HCT116 (cell line): ENCODE results near the gene FREY1.

Experiments
- EZH2 ChIP-seq: fragments of 200-600 bp; sonication (generic); IDR thresholded peaks from 2 replicates; pipeline ENCODE4 v1.6.1; 2017; ENCODE audit warnings: antibody characterized with exemption, mixed run types
- EZH2phosphoT487 ChIP-seq: fragments of 200-600 bp; IDR thresholded peaks from 2 replicates; pipeline ENCODE4 v1.6.1; 2018; ENCODE audit warnings: antibody characterized with exemption, borderline replicate concordance
- FOSL1 ChIP-seq: IDR thresholded peaks from 2 replicates; pipeline ENCODE4 v1.6.1; 2012; ENCODE audit warnings: low read depth
- JUND ChIP-seq: IDR thresholded peaks from 2 replicates; pipeline ENCODE4 v1.6.1; 2012
- POLR2A ChIP-seq: IDR thresholded peaks from 2 replicates; pipeline ENCODE4 v1.7.0; 2011; ENCODE audit warnings: borderline replicate concordance; ENCODE audit not compliant: insufficient read depth, insufficient read length; ENCODE audit errors: extremely low read depth
- POLR2AphosphoS5 ChIP-seq: IDR thresholded peaks from 2 replicates; pipeline ENCODE4 v1.6.1; 2011; ENCODE audit warnings: mild to moderate bottlenecking, low read depth, low read length, moderate library complexity
- SP1 ChIP-seq: IDR thresholded peaks from 2 replicates; pipeline ENCODE4 v1.6.1; 2012; ENCODE audit warnings: low read depth
- TF ChIP-seq, protein P1 (sequence below): IDR thresholded peaks from 2 replicates; pipeline ENCODE4 v1.6.1; 2012
- TF ChIP-seq, protein P2 (sequence below), 3 experiments: fragments of 200-600 bp in 1 of 3; sonication (generic) in 1 of 3; IDR thresholded peaks in 2 of 3; conservative IDR thresholded peaks in 1 of 3; 2 replicates each; pipeline ENCODE4 v1.5.1; 2012 to 2017; ENCODE audit warnings: low read depth in 2 of 3, low read length in 2 of 3, antibody characterized with exemption in 1 of 3, borderline replicate concordance in 1 of 3, control low read depth in 1 of 3, mild to moderate bottlenecking in 1 of 3, mixed read lengths in 1 of 3, mixed run types in 1 of 3, moderate library complexity in 1 of 3; ENCODE audit not compliant: insufficient read depth in 1 of 3

DNA sequence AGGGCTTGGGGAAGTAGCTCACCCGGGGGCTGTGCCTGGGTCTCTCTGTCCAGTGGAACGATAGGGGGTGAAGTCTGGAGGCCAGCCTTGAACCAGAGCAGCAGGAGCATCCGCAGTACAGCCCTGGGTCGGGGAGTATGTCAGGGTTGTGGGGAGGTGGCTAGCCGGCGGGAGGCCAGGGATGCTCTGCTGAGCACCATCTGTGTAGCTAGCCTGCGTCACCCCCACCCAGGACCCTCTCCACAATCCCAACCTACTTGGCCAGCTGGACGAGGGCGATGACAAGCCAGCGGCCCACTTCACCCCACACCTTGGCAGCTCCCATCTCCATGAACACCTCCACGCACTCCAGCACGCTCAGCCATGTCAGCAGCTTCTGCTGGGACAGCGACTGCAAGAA, 8.4 kb upstream of the FREY1 start:
- TF ChIP-seq, protein P1, sequence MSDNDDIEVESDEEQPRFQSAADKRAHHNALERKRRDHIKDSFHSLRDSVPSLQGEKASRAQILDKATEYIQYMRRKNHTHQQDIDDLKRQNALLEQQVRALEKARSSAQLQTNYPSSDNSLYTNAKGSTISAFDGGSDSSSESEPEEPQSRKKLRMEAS, result no peak
- TF ChIP-seq, protein P2, sequence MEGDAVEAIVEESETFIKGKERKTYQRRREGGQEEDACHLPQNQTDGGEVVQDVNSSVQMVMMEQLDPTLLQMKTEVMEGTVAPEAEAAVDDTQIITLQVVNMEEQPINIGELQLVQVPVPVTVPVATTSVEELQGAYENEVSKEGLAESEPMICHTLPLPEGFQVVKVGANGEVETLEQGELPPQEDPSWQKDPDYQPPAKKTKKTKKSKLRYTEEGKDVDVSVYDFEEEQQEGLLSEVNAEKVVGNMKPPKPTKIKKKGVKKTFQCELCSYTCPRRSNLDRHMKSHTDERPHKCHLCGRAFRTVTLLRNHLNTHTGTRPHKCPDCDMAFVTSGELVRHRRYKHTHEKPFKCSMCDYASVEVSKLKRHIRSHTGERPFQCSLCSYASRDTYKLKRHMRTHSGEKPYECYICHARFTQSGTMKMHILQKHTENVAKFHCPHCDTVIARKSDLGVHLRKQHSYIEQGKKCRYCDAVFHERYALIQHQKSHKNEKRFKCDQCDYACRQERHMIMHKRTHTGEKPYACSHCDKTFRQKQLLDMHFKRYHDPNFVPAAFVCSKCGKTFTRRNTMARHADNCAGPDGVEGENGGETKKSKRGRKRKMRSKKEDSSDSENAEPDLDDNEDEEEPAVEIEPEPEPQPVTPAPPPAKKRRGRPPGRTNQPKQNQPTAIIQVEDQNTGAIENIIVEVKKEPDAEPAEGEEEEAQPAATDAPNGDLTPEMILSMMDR (IDR thresholded peaks at IDR 0.05 in 2 of 3, conservative IDR thresholded peaks at IDR 0.05 in 1 of 3; ENCODE audit: borderline replicate concordance in 1 of 3, insufficient read depth in 1 of 3, low read depth in 2 of 3, low read length in 2 of 3), result no peak
- TF ChIP-seq POLR2A (no peak), EZH2phosphoT487 (no peak), POLR2AphosphoS5 (no peak), FOSL1 (no peak), JUND (no peak), SP1 (no peak), EZH2 (no peak)
